GM06990 (cell line): ENCODE data around the gene STEAP3.

Experiments
- DNase-seq: peaks from one replicate; pipeline ENCODE4 v3.0.0-alpha.2; 2011; ENCODE audit not compliant: insufficient read length; ENCODE audit errors: extremely low read depth
- H3K27me3 ChIP-seq: replicated peaks from 2 replicates; pipeline ENCODE4 v1.6.0; 2011; ENCODE audit warnings: low read length; ENCODE audit not compliant: control insufficient read depth, insufficient read depth
- H3K36me3 ChIP-seq: 2 replicates; pipeline ENCODE4 v1.5.1; 2011; ENCODE audit warnings: low read length; ENCODE audit not compliant: control insufficient read depth, insufficient read depth
- H3K4me3 ChIP-seq: replicated peaks from 2 replicates; pipeline ENCODE4 v1.5.1; 2011; ENCODE audit warnings: low read depth, mild to moderate bottlenecking, control low read depth, low read length
- TF ChIP-seq, protein P1 (sequence below): IDR thresholded peaks from 2 replicates; pipeline ENCODE4 v1.5.1; 2011; ENCODE audit warnings: low read length, control low read depth, mild to moderate bottlenecking, inconsistent platforms; ENCODE audit not compliant: insufficient read depth, poor library complexity, severe bottlenecking

The STEAP3 gene

DNA sequence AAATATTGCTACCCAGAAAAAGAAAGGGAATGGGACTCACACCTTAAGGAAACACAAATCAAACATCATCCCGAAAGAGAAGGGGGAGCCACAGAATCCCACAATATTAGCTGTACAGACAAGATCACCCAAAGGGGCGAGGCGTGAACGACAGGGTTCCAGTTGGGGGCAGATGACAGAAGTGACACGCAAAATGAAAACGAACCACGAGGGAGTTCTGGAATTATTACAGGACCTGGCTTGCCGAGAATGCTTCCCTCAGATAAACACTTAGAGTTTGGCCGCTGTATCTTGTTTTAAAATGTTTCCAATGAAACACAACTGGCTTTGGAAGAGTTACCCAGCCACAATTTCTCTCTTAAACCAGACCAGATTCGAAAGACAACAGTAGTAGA lies 82.6 kb downstream of the STEAP3 start:
- DNase-seq: no peak
- Histone ChIP-seq H3K36me3 (no peaks in the 10 kb centered on the region), H3K27me3 (no peaks in the 10 kb centered on the region), H3K4me3 (no peak overlapping the region; the same call in 1 of the 2 replicates)
- TF ChIP-seq, protein P1, sequence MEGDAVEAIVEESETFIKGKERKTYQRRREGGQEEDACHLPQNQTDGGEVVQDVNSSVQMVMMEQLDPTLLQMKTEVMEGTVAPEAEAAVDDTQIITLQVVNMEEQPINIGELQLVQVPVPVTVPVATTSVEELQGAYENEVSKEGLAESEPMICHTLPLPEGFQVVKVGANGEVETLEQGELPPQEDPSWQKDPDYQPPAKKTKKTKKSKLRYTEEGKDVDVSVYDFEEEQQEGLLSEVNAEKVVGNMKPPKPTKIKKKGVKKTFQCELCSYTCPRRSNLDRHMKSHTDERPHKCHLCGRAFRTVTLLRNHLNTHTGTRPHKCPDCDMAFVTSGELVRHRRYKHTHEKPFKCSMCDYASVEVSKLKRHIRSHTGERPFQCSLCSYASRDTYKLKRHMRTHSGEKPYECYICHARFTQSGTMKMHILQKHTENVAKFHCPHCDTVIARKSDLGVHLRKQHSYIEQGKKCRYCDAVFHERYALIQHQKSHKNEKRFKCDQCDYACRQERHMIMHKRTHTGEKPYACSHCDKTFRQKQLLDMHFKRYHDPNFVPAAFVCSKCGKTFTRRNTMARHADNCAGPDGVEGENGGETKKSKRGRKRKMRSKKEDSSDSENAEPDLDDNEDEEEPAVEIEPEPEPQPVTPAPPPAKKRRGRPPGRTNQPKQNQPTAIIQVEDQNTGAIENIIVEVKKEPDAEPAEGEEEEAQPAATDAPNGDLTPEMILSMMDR: no peak

DNA sequence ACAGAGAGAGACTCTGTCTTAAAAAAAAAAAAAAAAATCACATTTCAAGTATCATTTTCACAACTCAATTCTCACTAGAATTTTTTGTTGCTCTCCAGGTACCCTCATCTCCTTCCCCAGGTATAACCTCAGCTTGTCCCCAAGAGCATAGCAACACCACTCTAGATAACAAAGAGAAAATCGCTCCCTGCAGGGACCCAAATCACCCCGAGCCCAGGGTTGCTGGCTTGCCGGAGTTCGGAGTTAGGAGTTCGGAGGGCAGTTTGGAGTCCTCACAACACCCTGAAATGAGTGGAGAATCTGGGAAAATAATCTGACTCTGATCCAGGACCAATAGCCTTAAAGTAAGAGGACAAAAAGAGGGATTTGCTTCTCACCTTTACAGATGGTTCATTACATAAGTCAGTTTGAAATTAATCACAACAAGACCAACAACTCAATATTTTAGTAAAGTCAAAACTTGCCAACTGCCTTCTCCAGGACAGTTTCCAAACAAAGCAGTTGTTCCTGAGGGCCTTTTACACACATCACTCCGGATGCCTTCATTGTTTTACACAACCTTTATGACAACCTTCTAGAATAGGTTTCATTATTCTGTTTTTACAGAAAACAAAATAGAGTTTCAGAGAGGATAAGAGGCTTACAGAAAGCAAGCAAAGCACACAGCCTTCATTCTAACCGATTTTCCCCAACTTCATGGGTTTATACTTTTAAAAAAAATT lies 83.9 kb downstream of the STEAP3 start:
- H3K27me3 ChIP-seq: no peaks in the 10 kb centered on the region
- H3K36me3 ChIP-seq: no peaks in the 10 kb centered on the region
- no peak overlapping the region for H3K4me3 ChIP-seq
- DNase-seq: no peak
- TF ChIP-seq, protein P1: no peak

DNA sequence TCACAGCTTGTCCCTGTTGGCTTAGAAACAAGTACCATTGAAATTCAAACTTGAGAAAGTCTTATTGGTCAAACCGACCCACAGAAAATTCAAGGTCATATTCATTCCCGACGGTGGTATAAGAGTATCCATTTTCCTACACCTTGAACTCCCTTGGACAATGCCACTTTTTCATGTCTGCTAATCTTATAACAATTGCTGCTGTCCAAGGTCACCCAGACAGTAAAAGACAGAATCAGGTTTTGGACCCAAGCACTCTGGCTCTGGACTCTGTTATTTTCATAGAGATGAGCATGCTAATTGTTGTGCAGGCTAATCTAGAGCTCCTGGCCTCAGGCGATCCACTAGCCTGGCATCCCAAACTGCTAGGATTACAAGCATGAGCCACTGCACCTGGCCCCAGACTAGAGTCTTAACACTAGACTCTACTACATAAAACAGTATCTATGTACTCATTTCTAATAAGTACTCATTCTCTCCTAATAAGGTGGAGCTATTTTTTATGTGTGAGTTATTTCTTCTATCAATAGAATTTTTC lies 85.2 kb downstream of the STEAP3 start:
- Histone ChIP-seq H3K36me3 (no peaks in the 10 kb centered on the region), H3K4me3 (no peak overlapping the region), H3K27me3 (no peaks in the 10 kb centered on the region)
- no peak for DNase-seq
- TF ChIP-seq, protein P1: no peak

DNA sequence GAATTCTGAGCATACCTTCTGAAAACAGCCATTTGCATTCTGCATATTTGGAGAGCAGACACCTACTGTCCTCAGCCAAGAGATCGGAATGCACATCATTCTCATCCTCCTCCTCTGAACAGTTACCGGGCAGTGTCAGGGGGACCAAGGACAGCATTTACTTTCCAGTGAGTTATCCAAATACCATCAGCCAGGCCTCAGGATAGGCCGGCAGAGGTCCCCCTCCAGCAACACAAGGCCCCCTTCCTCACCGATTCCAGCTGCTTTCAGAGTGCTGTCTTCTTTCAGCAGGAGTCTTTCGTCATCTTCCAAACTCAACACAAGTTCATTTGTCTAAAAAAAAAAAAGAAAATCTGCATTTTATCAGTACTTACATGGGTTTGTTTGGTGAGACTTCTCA lies 87.7 kb downstream of the STEAP3 start:
- Histone ChIP-seq H3K27me3 (no peaks in the 10 kb centered on the region), H3K4me3 (no peak overlapping the region), H3K36me3 (no peaks in the 10 kb centered on the region)
- DNase-seq: no peak
- TF ChIP-seq, protein P1: no peak

DNA sequence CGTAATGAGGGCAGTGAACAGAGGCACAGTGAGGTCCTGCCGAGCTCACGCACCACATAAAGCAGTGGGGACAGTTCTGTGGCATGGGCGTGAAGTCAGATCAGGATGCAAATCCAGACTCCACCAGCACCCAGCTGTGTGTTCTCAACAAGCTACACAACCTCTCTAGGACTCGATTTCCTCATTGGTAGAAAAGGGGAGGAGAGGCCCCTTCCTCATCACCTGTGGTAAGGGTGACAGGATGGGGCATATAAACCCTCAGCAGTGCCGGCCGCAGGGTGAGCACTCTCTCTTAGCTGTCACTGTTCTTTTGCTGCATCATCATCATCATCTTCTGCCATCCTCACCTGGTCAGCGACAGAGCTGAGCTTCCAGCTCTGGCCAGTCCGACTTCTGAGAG lies 88.2 kb downstream of the STEAP3 start:
- no peaks in the 10 kb centered on the region for H3K36me3 ChIP-seq
- TF ChIP-seq, protein P1: no peak
- H3K27me3 ChIP-seq: no peaks in the 10 kb centered on the region
- H3K4me3 ChIP-seq: no peak overlapping the region
- no peak for DNase-seq
